ENCODE data around the gene ZNF689. TPM values are rescaled to one million over a fixed set of nuclear protein-coding genes. Genes with fewer than 3 reads are reported as not detected.

ZNF689 gene
- total and polyA plus RNA-seq, 2 of the 4 experiments (the other 2 are of a cell fraction) = 2.7 to 2.9 TPM

GRCh38 chr16:30562021-30562420, 48.2 kb downstream of the ZNF689 start:
- no peak overlapping the region for H3K9ac ChIP-seq (ENCODE audit: low read depth, low read length)
- BruUV-seq (replicated peaks) = no TSS peak
- H3K14ac ChIP-seq (replicated peaks; ENCODE audit: low read depth, low read length) = no peak overlapping the region
- no peak overlapping the region for H2AFZ ChIP-seq (replicated peaks; ENCODE audit: low read length, poor library complexity)
- H2AK9ac ChIP-seq (replicated peaks; ENCODE audit: low read depth, low read length, poor library complexity) = no peak overlapping the region
- no peaks in the 10 kb centered on the region for H3K4me1 ChIP-seq (ENCODE audit: control insufficient read depth, insufficient read depth, low read length)
- H3K27me3 ChIP-seq (ENCODE audit: control insufficient read depth, insufficient read depth, low read length) = peaks cover 6% of the 10 kb centered on the region; the same call in 1 of the 2 replicates
- no peak overlapping the region for H4K91ac ChIP-seq (ENCODE audit: insufficient read depth, low read depth, low read length)
- no peak overlapping the region for H2BK5ac ChIP-seq (ENCODE audit: low read depth, low read length, poor library complexity, severe bottlenecking)
- dilution Hi-C loops (cut with HindIII; ENCODE audit: low sequenced_read_pairs, unreplicated experiment) = no loop called here
- H4K20me1 ChIP-seq (ENCODE audit: insufficient read depth, low read length) = no peaks in the 10 kb centered on the region
- H3K18ac ChIP-seq (ENCODE audit: low read depth, low read length) = no peak overlapping the region
- H2BK120ac ChIP-seq (ENCODE audit: low read depth, low read length) = no peak overlapping the region
- no peak overlapping the region for H4K8ac ChIP-seq (ENCODE audit: low read depth in 2 of 2, low read length in 2 of 2)
- no peak overlapping the region for H3K4me2 ChIP-seq (ENCODE audit: low read depth, low read length)
- no peak overlapping the region for H3K56ac ChIP-seq (ENCODE audit: extremely low read depth, insufficient read depth, low read length)
- H3K4me3 ChIP-seq (ENCODE audit: insufficient read depth, low read depth, low read length) = no peak overlapping the region
- H2BK15ac ChIP-seq (ENCODE audit: low read depth, low read length) = no peak overlapping the region
- ChIA-PET CTCF (no interaction called here), POLR2A (ENCODE audit: unreplicated experiment) (no interaction called here)
- no peak for DNase-seq
- peaks cover 0 to 11% of the 10 kb centered on the region in 2 experiments; a peak in 2 of 4 replicates for H3K79me1 ChIP-seq (ENCODE audit: low read depth in 1 of 2, low read length in 2 of 2)
- TF ChIP-seq RCOR1 (IDR thresholded peaks at IDR 0.05; ENCODE audit: insufficient replicate concordance, low read length) (no peak), CHD1 (IDR thresholded peaks at IDR 0.05; ENCODE audit: low read depth, low read length) (no peak), CEBPB (IDR thresholded peaks at IDR 0.05; ENCODE audit: low read depth, low read length) (no peak), USF2 (IDR thresholded peaks at IDR 0.05; ENCODE audit: low read depth, low read length) (no peak), ELK1 (IDR thresholded peaks at IDR 0.05; ENCODE audit: borderline replicate concordance, low read depth, low read length) (no peak), RFX5 (IDR thresholded peaks at IDR 0.05; ENCODE audit: low read depth, low read length) (no peak), NFE2L2 (IDR thresholded peaks at IDR 0.05; ENCODE audit: low read depth, low read length) (no peak), MAZ (IDR thresholded peaks at IDR 0.05; ENCODE audit: borderline replicate concordance, low read depth, low read length) (no peak), MXI1 (IDR thresholded peaks at IDR 0.05; ENCODE audit: borderline replicate concordance, low read depth, low read length) (no peak)
- H3K9me1 ChIP-seq (ENCODE audit: insufficient read depth, low read length) = no peaks in the 10 kb centered on the region
- no peaks in the 10 kb centered on the region for H3K9me3 ChIP-seq (ENCODE audit: control insufficient read depth, insufficient read depth, low read length)
- in situ Hi-C loops (cut with MboI; ENCODE audit: low sequenced_read_pairs) = no loop called here
- no peak overlapping the region for H2AK5ac ChIP-seq (ENCODE audit: low read depth, low read length)
- intact Hi-C loops (cut with micrococcal nuclease) = no loop called here
- no peak overlapping the region for H3K4ac ChIP-seq (ENCODE audit: low read depth, low read length)
- no peak overlapping the region for H2BK20ac ChIP-seq (ENCODE audit: low read depth, low read length)
- no peak overlapping the region for H3K27ac ChIP-seq (ENCODE audit: insufficient read depth, low read length)
- H3K36me3 ChIP-seq (ENCODE audit: control insufficient read depth, insufficient read depth, low read length) = no peaks in the 10 kb centered on the region
- WGBS, 2 experiments (ENCODE audit: extremely low coverage in 2 of 2, insufficient read length in 1 of 2) = 100% methylated on average over 3 of the region's 14 CpGs; no CpG with 5 or more reads in 1 of the 2 experiments
- no peak overlapping the region for H4K5ac ChIP-seq (ENCODE audit: low read depth, low read length)
- H3K23ac ChIP-seq (ENCODE audit: low read depth, low read length) = no peak overlapping the region
- ATAC-seq (ENCODE audit: low read depth) = no peak

Data from IMR-90 (cell line).